Naive thymus-derived CD4-positive, alpha-beta T cell (primary cell): ENCODE data around the gene NBDY. TPM values are rescaled to one million over a fixed set of nuclear protein-coding genes. Genes with fewer than 3 reads are reported as not detected.

Experiments
- ATAC-seq: fragments of 150-1000 bp; cut with Tn5 transposase; 2 replicates; pipeline ENCODE4 v1.10.0; 2021; ENCODE audit warnings: mild to moderate bottlenecking, moderate library complexity
- CTCF ChIA-PET: fragments of 350-600 bp; sonication (Branson Sonifier 250); formaldehyde crosslinking; loops from one replicate; lab custom pipeline; 2021; ENCODE audit warnings: antibody characterized with exemption; lab: Charles Lee
- POLR2A ChIA-PET: fragments of 350-600 bp; sonication (Branson Sonifier 250); formaldehyde crosslinking; loops from one replicate; lab custom pipeline; 2021; ENCODE audit warnings: antibody characterized with exemption, inconsistent platforms; lab: Charles Lee
- DNase-seq, 9 donors: peaks; one replicate each; pipeline versions ENCODE4 v3.0.0 to v3.0.0-alpha.2; 2020 to 2022; ENCODE audit warnings: mixed read lengths in 1 of 9
- H3K27ac ChIP-seq: one replicate; pipeline ENCODE4 v1.7.0; 2013; ENCODE audit warnings: mild to moderate bottlenecking, low read depth, low read length, moderate library complexity
- H3K27me3 ChIP-seq, 2 donors: one replicate each; pipeline ENCODE4 v1.7.0; 2013; ENCODE audit warnings: low read length in 2 of 2, mild to moderate bottlenecking in 2 of 2, moderate library complexity in 2 of 2; ENCODE audit not compliant: control insufficient read depth in 2 of 2, insufficient read depth in 2 of 2
- H3K36me3 ChIP-seq, 3 experiments: 1 replicate in 2 of 3; 2 replicates in 1 of 3; pipeline ENCODE4 v1.7.0; 2013; ENCODE audit warnings: low read length in 3 of 3, mild to moderate bottlenecking in 3 of 3, moderate library complexity in 1 of 3; ENCODE audit not compliant: insufficient read depth in 3 of 3, control insufficient read depth in 2 of 3
- H3K4me1 ChIP-seq, 2 donors: one replicate each; pipeline ENCODE4 v1.7.0; 2013; ENCODE audit warnings: low read length in 2 of 2, mild to moderate bottlenecking in 2 of 2, moderate library complexity in 1 of 2; ENCODE audit not compliant: control insufficient read depth in 2 of 2, insufficient read depth in 2 of 2
- H3K4me3 ChIP-seq: 2 replicates; pipeline ENCODE4 v1.7.0; 2013; ENCODE audit warnings: mild to moderate bottlenecking, low read length
- H3K9me3 ChIP-seq, 3 experiments: 1 replicate in 2 of 3; 2 replicates in 1 of 3; pipeline ENCODE4 v1.7.0; 2013; ENCODE audit warnings: low read length in 3 of 3; ENCODE audit not compliant: control insufficient read depth in 2 of 3
- H3K27ac Mint-ChIP-seq, 9 donors: one replicate each; pipeline ENCODE4 v1.8.0; 2020 to 2022; ENCODE audit warnings: mixed read lengths in 9 of 9, mild to moderate bottlenecking in 8 of 9, moderate library complexity in 5 of 9, inconsistent platforms in 2 of 9
- H3K27me3 Mint-ChIP-seq, 5 donors: one replicate each; pipeline ENCODE4 v1.8.0; 2021 to 2022; ENCODE audit warnings: mixed read lengths in 5 of 5, mild to moderate bottlenecking in 1 of 5
- H3K36me3 Mint-ChIP-seq, 5 donors: one replicate each; pipeline ENCODE4 v1.8.0; 2020 to 2022; ENCODE audit warnings: mixed read lengths in 5 of 5, mild to moderate bottlenecking in 3 of 5, inconsistent platforms in 1 of 5
- H3K4me1 Mint-ChIP-seq, 7 donors: one replicate each; pipeline ENCODE4 v1.8.0; 2020 to 2022; ENCODE audit warnings: mixed read lengths in 7 of 7, mild to moderate bottlenecking in 3 of 7, inconsistent platforms in 1 of 7
- H3K4me3 Mint-ChIP-seq, 10 donors: one replicate each; pipeline ENCODE4 v1.8.0; 2020 to 2022; ENCODE audit warnings: mild to moderate bottlenecking in 10 of 10, mixed read lengths in 10 of 10, moderate library complexity in 6 of 10, inconsistent platforms in 2 of 10
- H3K9me3 Mint-ChIP-seq, 11 donors: one replicate each; pipeline ENCODE4 v1.8.0; 2020 to 2022; ENCODE audit warnings: mixed read lengths in 11 of 11, mild to moderate bottlenecking in 4 of 11, inconsistent platforms in 1 of 11, moderate library complexity in 1 of 11
- intact Hi-C, 2 donors: fragments of 100-400 bp; cut with micrococcal nuclease; formaldehyde crosslinking; loops; one replicate each; pipeline ENCODE4 v1.15.1; 2023
- polyA plus RNA-seq, 2 donors: library from polyadenylated mRNA; unstranded; fragments of 300-500 nt; fragmentation: Illumina TruSeq; gene quantifications; one replicate each; pipeline ENCODE4 v1.2.3, GENCODE V29; 2021
- total RNA-seq, 6 experiments: library from RNA in 5 of 6; stranded (reverse) in 5 of 6; gene quantifications; 1 replicate in 5 of 6; 2 replicates in 1 of 6; pipeline ENCODE4 v1.2.3 and lab custom pipeline; 2021 to 2026

The NBDY gene
- total and polyA plus RNA-seq, 7 experiments from 2014 or later = 24.9 to 91.5 (median 40.9) TPM

GRCh38 chrX:56788229-56788628 is 59.2 kb downstream of the NBDY start:
- Histone ChIP-seq H3K4me1 (no peaks in the 10 kb centered on the region), H3K27ac (no peak overlapping the region), H3K4me3 (no peak overlapping the region), H3K27me3 (no peaks in the 10 kb centered on the region), H3K36me3 (no peaks in the 10 kb centered on the region), H3K9me3 (no peaks in the 10 kb centered on the region)
- Mint-ChIP-seq H3K27me3 (no peaks in the 10 kb centered on the region), H3K27ac (peak overlapping the region in 6 of 9 donors; percentile 33 to 82 (median 54)), H3K4me1 (peaks cover 21 to 59% (median 35%) of the 10 kb centered on the region in 7 donors), H3K4me3 (peak overlapping the region in 4 of 10 donors; percentile 60 to 77 (median 72)), H3K9me3 (no peaks in the 10 kb centered on the region), H3K36me3 (peaks cover 3 to 12% (median 4%) of the 10 kb centered on the region in 5 donors)
- ATAC-seq (no peak), DNase-seq (peak in 2 of 9 donors; percentile 28 to 52)
- ChIA-PET CTCF (no interaction called here), POLR2A (no interaction called here)
- intact Hi-C loops = no loop called here

- no peak overlapping the region for H3K27ac ChIP-seq
- H3K36me3 ChIP-seq = no peaks in the 10 kb centered on the region
- H3K9me3 ChIP-seq = no peaks in the 10 kb centered on the region
- H3K27me3 ChIP-seq = no peaks in the 10 kb centered on the region
- DNase-seq (peak in 5 of 9 donors; percentile 32 to 79 (median 70)), ATAC-seq (peak; percentile 70)
- CTCF ChIA-PET = no interaction called here
- no peaks in the 10 kb centered on the region for H3K9me3 Mint-ChIP-seq
- no peak overlapping the region for H3K4me3 ChIP-seq
- no peaks in the 10 kb centered on the region for H3K27me3 Mint-ChIP-seq
- no peaks in the 10 kb centered on the region for H3K4me1 ChIP-seq
- H3K27ac Mint-ChIP-seq = peak overlapping the region in 6 of 9 donors; percentile 27 to 88 (median 48)
- intact Hi-C loops = no loop called here
- H3K36me3 Mint-ChIP-seq = peaks cover 3 to 12% (median 4%) of the 10 kb centered on the region in 5 donors
- H3K4me1 Mint-ChIP-seq = peaks cover 21 to 54% (median 33%) of the 10 kb centered on the region in 7 donors
- POLR2A ChIA-PET = no interaction called here
- H3K4me3 Mint-ChIP-seq = peak overlapping the region in 4 of 10 donors; percentile 60 to 77 (median 72)
Measured at GRCh38 chrX:56788717-56789122, 59.7 kb downstream of the NBDY start.

- Histone ChIP-seq H3K36me3 (no peaks in the 10 kb centered on the region), H3K4me1 (no peaks in the 10 kb centered on the region), H3K4me3 (no peak overlapping the region), H3K9me3 (no peaks in the 10 kb centered on the region), H3K27ac (no peak overlapping the region), H3K27me3 (no peaks in the 10 kb centered on the region)
- Mint-ChIP-seq H3K4me3 (peak overlapping the region in 1 of 10 donors; percentile 30), H3K9me3 (no peaks in the 10 kb centered on the region), H3K4me1 (peaks cover 27 to 56% (median 37%) of the 10 kb centered on the region in 7 donors), H3K27ac (peak overlapping the region in 4 of 9 donors; percentile 9 to 51 (median 28)), H3K27me3 (no peaks in the 10 kb centered on the region), H3K36me3 (peaks cover 3 to 12% (median 4%) of the 10 kb centered on the region in 5 donors)
- POLR2A ChIA-PET = no interaction called here
- ATAC-seq (no peak), DNase-seq (no peak)
- CTCF ChIA-PET = no interaction called here
- intact Hi-C loops = no loop called here
Measured at GRCh38 chrX:56789518-56790070, 60.6 kb downstream of the NBDY start.

- no peaks in the 10 kb centered on the region for H3K36me3 ChIP-seq
- DNase-seq (no peak), ATAC-seq (no peak)
- H3K4me1 ChIP-seq = no peaks in the 10 kb centered on the region
- Mint-ChIP-seq H3K27me3 (no peaks in the 10 kb centered on the region), H3K36me3 (peaks cover 3 to 8% (median 4%) of the 10 kb centered on the region in 5 donors), H3K4me1 (peaks cover 27 to 53% (median 41%) of the 10 kb centered on the region in 7 donors), H3K27ac (peak overlapping the region in 5 of 9 donors; percentile 39 to 85 (median 72)), H3K4me3 (no peak overlapping the region), H3K9me3 (no peaks in the 10 kb centered on the region)
- POLR2A ChIA-PET = no interaction called here
- CTCF ChIA-PET = no interaction called here
- no peaks in the 10 kb centered on the region for H3K9me3 ChIP-seq
- H3K4me3 ChIP-seq = no peak overlapping the region
- no peak overlapping the region for H3K27ac ChIP-seq
- intact Hi-C loops = no loop called here
- H3K27me3 ChIP-seq = no peaks in the 10 kb centered on the region
Measured at GRCh38 chrX:56790778-56791177, 61.7 kb downstream of the NBDY start.

- H3K4me3 Mint-ChIP-seq = no peak overlapping the region
- H3K36me3 Mint-ChIP-seq = peaks cover 3 to 7% (median 4%) of the 10 kb centered on the region in 5 donors
- H3K9me3 ChIP-seq = no peaks in the 10 kb centered on the region
- intact Hi-C loops = no loop called here
- H3K9me3 Mint-ChIP-seq = no peaks in the 10 kb centered on the region
- H3K27ac ChIP-seq = no peak overlapping the region
- no peak overlapping the region for H3K4me3 ChIP-seq
- CTCF ChIA-PET = no interaction called here
- POLR2A ChIA-PET = no interaction called here
- H3K4me1 ChIP-seq = no peaks in the 10 kb centered on the region
- H3K27ac Mint-ChIP-seq = peak overlapping the region in 6 of 9 donors; percentile 39 to 85 (median 76)
- H3K4me1 Mint-ChIP-seq = peaks cover 27 to 58% (median 43%) of the 10 kb centered on the region in 7 donors
- H3K27me3 Mint-ChIP-seq = no peaks in the 10 kb centered on the region
- ATAC-seq (no peak), DNase-seq (no peak)
- no peaks in the 10 kb centered on the region for H3K27me3 ChIP-seq
- no peaks in the 10 kb centered on the region for H3K36me3 ChIP-seq
Measured at GRCh38 chrX:56791456-56791855, 62.4 kb downstream of the NBDY start.

- H3K27ac Mint-ChIP-seq = peak overlapping the region in 5 of 9 donors; percentile 62 to 81 (median 72)
- H3K36me3 Mint-ChIP-seq = peaks cover 0 to 7% (median 3%) of the 10 kb centered on the region in 5 donors
- Histone ChIP-seq H3K9me3 (no peaks in the 10 kb centered on the region), H3K4me3 (no peak overlapping the region), H3K36me3 (no peaks in the 10 kb centered on the region), H3K4me1 (peaks cover 0 to 4% of the 10 kb centered on the region in 2 donors), H3K27ac (no peak overlapping the region), H3K27me3 (no peaks in the 10 kb centered on the region)
- ATAC-seq = no peak
- no peak overlapping the region for H3K4me3 Mint-ChIP-seq
- no peaks in the 10 kb centered on the region for H3K27me3 Mint-ChIP-seq
- no peak for DNase-seq
- CTCF ChIA-PET = no interaction called here
- POLR2A ChIA-PET = interaction anchor here (0.7 kb wide), 1 partner anchor 20 kb away, joined by 3 read pairs; no protein-coding TSS in a partner anchor
- H3K4me1 Mint-ChIP-seq = peaks cover 29 to 58% (median 45%) of the 10 kb centered on the region in 7 donors
- intact Hi-C loops = no loop called here
- H3K9me3 Mint-ChIP-seq = no peaks in the 10 kb centered on the region
Measured at GRCh38 chrX:56792270-56793111, 63.4 kb downstream of the NBDY start.
